HCT116 (cell line): ENCODE measurements around the gene SKI.

Source experiments
- EZH2 ChIP-seq: fragments of 200-600 bp; sonication (generic); IDR thresholded peaks from 2 replicates; pipeline ENCODE4 v1.6.1; 2017; ENCODE audit warnings: antibody characterized with exemption, mixed run types
- EZH2phosphoT487 ChIP-seq: fragments of 200-600 bp; IDR thresholded peaks from 2 replicates; pipeline ENCODE4 v1.6.1; 2018; ENCODE audit warnings: antibody characterized with exemption, borderline replicate concordance
- FOSL1 ChIP-seq: IDR thresholded peaks from 2 replicates; pipeline ENCODE4 v1.6.1; 2012; ENCODE audit warnings: low read depth
- JUND ChIP-seq: IDR thresholded peaks from 2 replicates; pipeline ENCODE4 v1.6.1; 2012
- POLR2A ChIP-seq: IDR thresholded peaks from 2 replicates; pipeline ENCODE4 v1.7.0; 2011; ENCODE audit warnings: borderline replicate concordance; ENCODE audit not compliant: insufficient read depth, insufficient read length; ENCODE audit errors: extremely low read depth
- RAD21 ChIP-seq: IDR thresholded peaks from 2 replicates; pipeline ENCODE4 v1.6.1; 2012; ENCODE audit warnings: low read depth, mild to moderate bottlenecking
- ZNF274 ChIP-seq: fragments of 200-500 bp; sonication (Bioruptor generic); IDR thresholded peaks from 2 replicates; pipeline ENCODE4 v1.6.1; 2014; ENCODE audit warnings: mild to moderate bottlenecking, low read depth, low read length, inconsistent platforms
- TF ChIP-seq, protein P1 (sequence below), 3 experiments: fragments of 200-600 bp in 1 of 3; sonication (generic) in 1 of 3; IDR thresholded peaks in 2 of 3; conservative IDR thresholded peaks in 1 of 3; 2 replicates each; pipeline ENCODE4 v1.5.1; 2012 to 2017; ENCODE audit warnings: low read depth in 2 of 3, low read length in 2 of 3, antibody characterized with exemption in 1 of 3, borderline replicate concordance in 1 of 3, control low read depth in 1 of 3, mild to moderate bottlenecking in 1 of 3, mixed read lengths in 1 of 3, mixed run types in 1 of 3, moderate library complexity in 1 of 3; ENCODE audit not compliant: insufficient read depth in 1 of 3
- TF ChIP-seq, protein P2 (sequence below): IDR thresholded peaks from 2 replicates; pipeline ENCODE4 v1.6.1; 2012

DNA sequence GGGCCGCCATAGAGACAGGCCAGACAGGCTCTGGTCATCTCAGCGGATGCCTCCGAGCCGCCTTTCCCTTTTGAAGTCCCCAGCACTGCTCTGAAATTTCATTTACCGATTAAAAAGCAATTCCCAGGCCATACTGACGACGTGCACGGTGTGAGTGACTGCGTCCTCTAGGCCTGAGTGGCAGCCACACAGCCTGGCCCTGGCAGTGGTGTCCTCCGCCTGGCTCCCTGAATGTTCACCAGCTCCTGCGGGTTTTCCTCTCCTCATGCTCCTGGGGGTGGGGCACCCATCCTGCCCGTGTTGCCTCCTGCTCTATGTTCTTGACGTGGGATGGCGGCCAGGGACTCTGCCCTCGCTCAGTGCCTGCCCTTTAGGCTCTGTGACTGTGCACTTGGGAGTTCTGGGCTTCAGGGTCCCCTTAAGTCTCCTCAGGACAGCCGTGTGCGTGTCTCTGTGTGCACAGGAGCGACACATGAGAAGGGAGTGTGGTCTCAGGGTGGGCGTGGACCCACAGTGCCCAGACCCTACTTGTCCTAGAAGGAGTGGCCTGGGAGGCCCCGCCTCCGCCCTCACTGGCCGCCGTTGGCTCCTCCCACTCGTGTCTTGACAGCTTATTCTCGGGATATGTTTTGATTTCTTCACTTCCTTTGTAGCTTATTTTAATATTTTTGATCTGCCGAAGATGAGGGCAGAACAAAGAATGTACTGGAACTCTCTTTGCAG, 3.6 kb downstream of the SKI start:
- no peak for TF ChIP-seq POLR2A
- TF ChIP-seq, protein P1, sequence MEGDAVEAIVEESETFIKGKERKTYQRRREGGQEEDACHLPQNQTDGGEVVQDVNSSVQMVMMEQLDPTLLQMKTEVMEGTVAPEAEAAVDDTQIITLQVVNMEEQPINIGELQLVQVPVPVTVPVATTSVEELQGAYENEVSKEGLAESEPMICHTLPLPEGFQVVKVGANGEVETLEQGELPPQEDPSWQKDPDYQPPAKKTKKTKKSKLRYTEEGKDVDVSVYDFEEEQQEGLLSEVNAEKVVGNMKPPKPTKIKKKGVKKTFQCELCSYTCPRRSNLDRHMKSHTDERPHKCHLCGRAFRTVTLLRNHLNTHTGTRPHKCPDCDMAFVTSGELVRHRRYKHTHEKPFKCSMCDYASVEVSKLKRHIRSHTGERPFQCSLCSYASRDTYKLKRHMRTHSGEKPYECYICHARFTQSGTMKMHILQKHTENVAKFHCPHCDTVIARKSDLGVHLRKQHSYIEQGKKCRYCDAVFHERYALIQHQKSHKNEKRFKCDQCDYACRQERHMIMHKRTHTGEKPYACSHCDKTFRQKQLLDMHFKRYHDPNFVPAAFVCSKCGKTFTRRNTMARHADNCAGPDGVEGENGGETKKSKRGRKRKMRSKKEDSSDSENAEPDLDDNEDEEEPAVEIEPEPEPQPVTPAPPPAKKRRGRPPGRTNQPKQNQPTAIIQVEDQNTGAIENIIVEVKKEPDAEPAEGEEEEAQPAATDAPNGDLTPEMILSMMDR (IDR thresholded peaks at IDR 0.05 in 2 of 3, conservative IDR thresholded peaks at IDR 0.05 in 1 of 3; ENCODE audit: borderline replicate concordance in 1 of 3, insufficient read depth in 1 of 3, low read depth in 2 of 3, low read length in 2 of 3): no peak
- TF ChIP-seq RAD21: no peak
- no peak for TF ChIP-seq EZH2phosphoT487
- no peak for TF ChIP-seq JUND
- TF ChIP-seq, protein P2, sequence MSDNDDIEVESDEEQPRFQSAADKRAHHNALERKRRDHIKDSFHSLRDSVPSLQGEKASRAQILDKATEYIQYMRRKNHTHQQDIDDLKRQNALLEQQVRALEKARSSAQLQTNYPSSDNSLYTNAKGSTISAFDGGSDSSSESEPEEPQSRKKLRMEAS: no peak
- no peak for TF ChIP-seq ZNF274
- TF ChIP-seq FOSL1: no peak
- TF ChIP-seq EZH2: no peak
